H1 (cell line): ENCODE measurements around the gene ARHGAP12. TPM values are rescaled to one million over a fixed set of nuclear protein-coding genes. Genes with fewer than 3 reads are reported as not detected.

ENCODE experiments used
- BCL11A ChIP-seq, 2 experiments: IDR thresholded peaks; one replicate each; pipeline ENCODE4 v1.6.1; 2011; ENCODE audit warnings: low read depth in 2 of 2, low read length in 2 of 2, mild to moderate bottlenecking in 2 of 2
- BRCA1 ChIP-seq: IDR thresholded peaks from 2 replicates; pipeline ENCODE4 v1.6.1; 2012; ENCODE audit warnings: low read depth, low read length, improper control_type of control experiment
- CHD7 ChIP-seq: fragments of 300-600 bp; sonication (generic); IDR thresholded peaks from 2 replicates; pipeline ENCODE4 v1.7.1; 2012; ENCODE audit warnings: low read length, moderate library complexity, mild to moderate bottlenecking, inconsistent platforms; ENCODE audit not compliant: insufficient replicate concordance
- EZH2 ChIP-seq: fragments of 200-600 bp; sonication (generic); IDR thresholded peaks from 2 replicates; pipeline ENCODE4 v1.7.1; 2012; ENCODE audit warnings: low read depth, mild to moderate bottlenecking, moderate library complexity, low read length, inconsistent platforms; ENCODE audit not compliant: severe bottlenecking
- JUND ChIP-seq: IDR thresholded peaks from 2 replicates; pipeline ENCODE4 v1.6.1; 2011; ENCODE audit warnings: mild to moderate bottlenecking, improper control_type of control experiment, low read length
- MAFK ChIP-seq: IDR thresholded peaks from 2 replicates; pipeline ENCODE4 v1.6.1; 2012; ENCODE audit warnings: low read depth, mild to moderate bottlenecking, improper control_type of control experiment, low read length
- POLR2A ChIP-seq, 2 experiments: IDR thresholded peaks; 1 replicate in 1 of 2; 2 replicates in 1 of 2; pipeline ENCODE4 v1.6.1; 2011; ENCODE audit warnings: low read depth in 2 of 2, low read length in 2 of 2, mild to moderate bottlenecking in 2 of 2; ENCODE audit errors: control extremely low read depth in 1 of 2
- POLR2AphosphoS5 ChIP-seq: IDR thresholded peaks from 2 replicates; pipeline ENCODE4 v1.6.1; 2011; ENCODE audit warnings: low read depth, low read length
- SIN3A ChIP-seq, 2 experiments: IDR thresholded peaks in 1 of 2; conservative IDR thresholded peaks in 1 of 2; 2 replicates each; pipeline ENCODE4 v1.6.1; 2011 to 2012; ENCODE audit warnings: low read length in 2 of 2, improper control_type of control experiment in 1 of 2, low read depth in 1 of 2, mild to moderate bottlenecking in 1 of 2
- SIRT6 ChIP-seq: IDR thresholded peaks from one replicate; pipeline ENCODE4 v1.7.1; 2012; ENCODE audit warnings: low read length, inconsistent platforms
- TBP ChIP-seq: IDR thresholded peaks from 2 replicates; pipeline ENCODE4 v1.6.1; 2011; ENCODE audit warnings: low read depth, low read length, improper control_type of control experiment
- TEAD4 ChIP-seq: IDR thresholded peaks from 2 replicates; pipeline ENCODE4 v1.6.1; 2012; ENCODE audit warnings: low read depth, low read length, inconsistent platforms, mixed read lengths
- polyA plus RNA-seq, 7 experiments: library from polyadenylated mRNA; depleted of rRNA in 3 of 7; stranded (reverse) in 5 of 7; unstranded in 2 of 7; fragments of >200 nt in 5 of 7; fragments of 200-250 nt in 2 of 7; gene quantifications; 1 replicate in 5 of 7; 2 replicates in 1 of 7; 4 replicates in 1 of 7; pipeline versions ENCODE4 v1.2.1 to v1.2.3, GENCODE V29; 2011 to 2013; ENCODE audit warnings: missing spikeins in 2 of 7, mixed read lengths in 2 of 7
- total RNA-seq: library from RNA; stranded (reverse); fragmentation: NEBNext Ultra II Directional; extraction: Animal tissue kit (Norgen Biotek cat#: 25700); gene quantifications from 2 replicates; pipeline ENCODE4 v1.2.1, GENCODE V29; 2021

Gene ARHGAP12
- total and polyA plus RNA-seq, 2 of the 8 experiments (the other 6 are each of a cell fraction or from before 2014, with no cell fraction given) = 10.1 to 39.0 TPM

GRCh38 chr10:31897506-31897905, 31.1 kb downstream of the ARHGAP12 start (continued):
- no peak for TF ChIP-seq CHD7
- TF ChIP-seq BCL11A (IDR thresholded peaks at IDR 0.05; ENCODE audit: low read depth in 2 of 2, low read length in 2 of 2) = no peak
- no peak for TF ChIP-seq JUND
- no peak for TF ChIP-seq SIN3A (conservative IDR thresholded peaks at IDR 0.05 in 1 of 2, IDR thresholded peaks at IDR 0.05 in 1 of 2; ENCODE audit: low read depth in 1 of 2, low read length in 2 of 2)
- TF ChIP-seq EZH2 = no peak
- TF ChIP-seq POLR2A (IDR thresholded peaks at IDR 0.05; ENCODE audit: control extremely low read depth in 1 of 2, low read depth in 2 of 2, low read length in 2 of 2) = no peak
- no peak for TF ChIP-seq TEAD4
- no peak for TF ChIP-seq POLR2AphosphoS5
- no peak for TF ChIP-seq SIRT6
- TF ChIP-seq MAFK = no peak
- TF ChIP-seq BRCA1 = no peak
- no peak for TF ChIP-seq TBP
